HEK293T (cell line): ENCODE results near the gene FBXO34.

Experiments used
- ARNT ChIP-seq: fragments of 450-650 bp; IDR thresholded peaks from 2 replicates; pipeline ENCODE4 v1.6.1; 2017; ENCODE audit warnings: mild to moderate bottlenecking
- BHLHE40 ChIP-seq: fragments of 450-650 bp; IDR thresholded peaks from 2 replicates; pipeline ENCODE4 v1.6.1; 2016; ENCODE audit warnings: mild to moderate bottlenecking, moderate library complexity, borderline replicate concordance
- FOXA1 ChIP-seq: fragments of 450-650 bp; IDR thresholded peaks from 2 replicates; pipeline ENCODE4 v1.6.1; 2016; ENCODE audit warnings: mild to moderate bottlenecking
- FOXK2 ChIP-seq: fragments of 450-650 bp; IDR thresholded peaks from 2 replicates; pipeline ENCODE4 v1.6.1; 2016; ENCODE audit warnings: mild to moderate bottlenecking
- FOXM1 ChIP-seq: fragments of 450-650 bp; IDR thresholded peaks from 2 replicates; pipeline ENCODE4 v1.6.1; 2017; ENCODE audit warnings: mild to moderate bottlenecking, borderline replicate concordance
- L3MBTL2 ChIP-seq: fragments of 450-650 bp; conservative IDR thresholded peaks from 2 replicates; pipeline ENCODE4 v1.6.1; 2016; ENCODE audit warnings: mild to moderate bottlenecking
- LEF1 ChIP-seq: fragments of 450-650 bp; IDR thresholded peaks from 2 replicates; pipeline ENCODE4 v1.6.1; 2017; ENCODE audit warnings: mild to moderate bottlenecking, borderline replicate concordance
- NFRKB ChIP-seq: fragments of 450-650 bp; IDR thresholded peaks from 2 replicates; pipeline ENCODE4 v1.6.1; 2016; ENCODE audit warnings: mild to moderate bottlenecking, moderate library complexity
- SP1 ChIP-seq: fragments of 450-650 bp; IDR thresholded peaks from 2 replicates; pipeline ENCODE4 v1.6.1; 2017
- SUZ12 ChIP-seq: fragments of 450-650 bp; IDR thresholded peaks from 2 replicates; pipeline ENCODE4 v1.6.1; 2016; ENCODE audit warnings: mild to moderate bottlenecking
- TARDBP ChIP-seq: fragments of 450-650 bp; IDR thresholded peaks from 2 replicates; pipeline ENCODE4 v1.6.1; 2016

GRCh38 chr14:55355922-55356321 is 84.7 kb downstream of the FBXO34 start:
- TF ChIP-seq ARNT (no peak), SUZ12 (no peak), NFRKB (no peak), FOXA1 (no peak), BHLHE40 (no peak), TARDBP (no peak), FOXK2 (no peak), SP1 (no peak), FOXM1 (no peak), LEF1 (no peak), L3MBTL2 (no peak)
